NCI-H82 treated with DMSO at 0.1 percent for 48 hours (cell line): ENCODE measurements around the gene SAMD4B.

Experiments used
- DNase-seq: peaks from one replicate; lab custom pipeline; 2025; ENCODE audit not compliant: unreplicated experiment; lab: John Stamatoyannopoulos, UW

Gene SAMD4B

DNA sequence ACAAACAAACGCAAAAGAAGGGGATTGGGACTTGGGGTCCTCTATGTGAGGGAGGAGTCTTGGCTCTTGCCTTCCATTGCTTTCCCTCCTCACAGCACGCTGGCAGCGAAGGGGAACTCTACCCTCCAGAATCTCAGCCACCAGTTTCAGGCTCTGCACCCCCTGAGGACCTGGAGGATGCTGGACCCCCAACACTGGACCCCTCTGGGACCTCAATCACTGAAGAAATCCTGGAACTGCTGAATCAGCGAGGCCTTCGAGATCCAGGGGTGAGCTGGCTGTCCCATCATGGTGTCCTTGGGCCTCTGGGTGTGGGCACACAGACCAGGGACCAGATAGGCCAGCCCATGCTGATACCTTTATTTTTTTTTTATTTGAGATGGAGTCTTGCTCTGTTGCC is 79.8 kb downstream of the SAMD4B start:
- DNase-seq: no peak

DNA sequence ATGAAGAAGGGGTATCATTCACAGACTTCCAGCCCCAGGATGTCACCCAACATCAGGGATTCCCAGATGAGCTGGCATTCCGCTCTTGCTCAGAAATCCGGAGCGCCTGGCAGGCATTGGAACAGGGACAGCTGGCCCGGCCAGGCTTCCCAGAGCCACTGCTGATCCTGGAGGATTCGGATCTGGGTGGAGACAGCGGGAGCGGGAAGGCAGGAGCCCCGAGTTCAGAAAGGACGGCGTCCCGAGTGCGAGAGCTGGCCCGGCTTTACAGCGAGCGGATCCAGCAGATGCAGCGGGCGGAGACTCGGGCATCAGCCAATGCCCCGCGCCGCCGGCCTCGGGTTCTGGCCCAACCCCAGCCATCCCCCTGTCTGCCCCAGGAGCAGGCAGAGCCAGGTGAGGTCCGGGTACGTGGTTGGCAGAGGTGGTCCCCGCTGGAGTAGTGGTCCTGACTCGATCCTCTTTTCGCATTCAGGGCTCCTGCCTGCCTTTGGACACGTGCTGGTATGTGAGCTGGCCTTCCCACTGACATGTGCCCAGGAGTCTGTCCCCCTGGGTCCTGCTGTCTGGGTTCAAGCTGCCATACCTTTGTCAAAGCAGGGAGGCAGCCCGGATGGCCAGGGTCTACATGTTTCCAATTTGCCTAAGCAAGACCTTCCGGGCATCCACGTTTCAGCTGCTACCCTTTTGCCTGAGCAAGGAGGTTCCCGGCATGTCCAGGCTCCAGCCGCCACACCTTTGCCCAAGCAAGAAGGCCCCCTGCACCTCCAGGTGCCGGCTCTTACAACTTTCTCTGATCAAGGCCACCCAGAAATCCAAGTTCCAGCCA is 81.3 kb downstream of the SAMD4B start:
- no peak for DNase-seq

DNA sequence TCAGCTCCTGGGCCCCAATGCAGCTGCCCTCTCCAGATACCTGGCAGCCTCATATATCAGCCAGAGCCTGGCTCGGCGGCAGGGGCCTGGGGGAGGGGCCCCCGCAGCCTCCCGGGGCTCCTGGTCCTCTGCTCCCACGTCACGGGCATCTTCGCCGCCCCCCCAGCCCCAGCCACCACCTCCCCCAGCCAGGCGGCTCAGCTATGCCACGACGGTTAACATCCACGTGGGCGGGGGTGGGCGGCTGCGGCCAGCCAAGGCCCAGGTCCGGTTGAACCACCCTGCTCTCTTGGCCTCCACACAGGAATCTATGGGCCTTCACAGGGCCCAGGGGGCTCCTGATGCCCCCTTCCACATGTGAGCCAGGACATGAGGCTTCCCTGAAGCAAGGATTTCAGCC is 82.7 kb downstream of the SAMD4B start:
- DNase-seq: no peak

DNA sequence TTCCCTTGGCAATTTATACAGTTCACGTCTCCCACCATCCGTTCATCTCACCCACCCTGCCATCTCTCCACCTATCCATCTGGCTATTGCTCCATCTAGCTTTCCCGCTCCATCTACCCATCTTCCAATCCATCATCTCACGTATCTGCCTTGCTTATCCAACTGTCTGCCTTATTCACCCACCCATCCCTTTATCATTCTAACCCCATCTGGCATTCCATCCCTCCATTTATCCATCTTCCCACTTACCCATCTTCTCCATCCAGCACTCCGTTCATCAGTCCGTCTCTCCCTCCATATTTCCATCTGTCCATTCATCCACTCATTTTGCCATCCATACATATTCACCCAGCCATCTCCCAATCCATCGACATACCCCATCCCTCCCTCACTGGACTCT is 83.5 kb downstream of the SAMD4B start:
- no peak for DNase-seq

DNA sequence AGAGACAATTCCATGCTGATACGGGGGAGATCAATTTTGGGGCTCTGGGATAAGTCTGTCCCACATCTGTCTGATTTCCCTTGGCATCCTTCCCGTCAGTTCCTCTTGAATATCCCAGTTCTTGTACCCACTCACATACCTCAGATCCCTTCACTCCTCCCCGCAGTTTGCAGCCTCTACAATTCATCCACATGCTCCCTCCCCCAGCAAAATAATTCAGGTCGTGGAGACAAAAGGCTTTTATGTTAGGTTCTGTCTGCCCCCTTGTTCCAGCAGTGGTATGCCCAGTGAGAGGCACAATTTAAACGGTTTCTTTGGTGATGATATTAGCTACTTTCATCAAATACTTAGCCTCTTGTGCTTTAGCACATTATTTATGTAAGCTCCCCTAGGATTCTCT is 83.9 kb downstream of the SAMD4B start:
- no peak for DNase-seq

DNA sequence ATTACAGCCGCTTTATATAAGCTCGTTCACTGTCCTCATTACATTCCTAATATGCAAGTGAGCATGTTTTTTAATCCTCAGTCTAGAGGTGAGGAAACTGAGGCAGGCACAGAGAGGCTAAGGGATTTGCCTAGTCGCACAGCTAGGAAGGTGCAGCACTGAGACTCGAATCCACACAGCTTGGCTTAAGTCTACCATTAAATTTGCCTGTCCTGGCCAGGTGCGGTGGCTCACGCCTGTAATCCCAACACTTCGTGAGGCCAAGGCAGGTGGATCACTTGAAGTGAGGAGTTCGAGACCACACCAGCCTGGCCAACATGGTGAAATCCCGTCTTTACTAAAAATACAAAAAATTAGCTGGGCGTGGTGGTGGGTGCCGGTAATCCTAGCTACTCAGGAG is 85.5 kb downstream of the SAMD4B start:
- no peak for DNase-seq

DNA sequence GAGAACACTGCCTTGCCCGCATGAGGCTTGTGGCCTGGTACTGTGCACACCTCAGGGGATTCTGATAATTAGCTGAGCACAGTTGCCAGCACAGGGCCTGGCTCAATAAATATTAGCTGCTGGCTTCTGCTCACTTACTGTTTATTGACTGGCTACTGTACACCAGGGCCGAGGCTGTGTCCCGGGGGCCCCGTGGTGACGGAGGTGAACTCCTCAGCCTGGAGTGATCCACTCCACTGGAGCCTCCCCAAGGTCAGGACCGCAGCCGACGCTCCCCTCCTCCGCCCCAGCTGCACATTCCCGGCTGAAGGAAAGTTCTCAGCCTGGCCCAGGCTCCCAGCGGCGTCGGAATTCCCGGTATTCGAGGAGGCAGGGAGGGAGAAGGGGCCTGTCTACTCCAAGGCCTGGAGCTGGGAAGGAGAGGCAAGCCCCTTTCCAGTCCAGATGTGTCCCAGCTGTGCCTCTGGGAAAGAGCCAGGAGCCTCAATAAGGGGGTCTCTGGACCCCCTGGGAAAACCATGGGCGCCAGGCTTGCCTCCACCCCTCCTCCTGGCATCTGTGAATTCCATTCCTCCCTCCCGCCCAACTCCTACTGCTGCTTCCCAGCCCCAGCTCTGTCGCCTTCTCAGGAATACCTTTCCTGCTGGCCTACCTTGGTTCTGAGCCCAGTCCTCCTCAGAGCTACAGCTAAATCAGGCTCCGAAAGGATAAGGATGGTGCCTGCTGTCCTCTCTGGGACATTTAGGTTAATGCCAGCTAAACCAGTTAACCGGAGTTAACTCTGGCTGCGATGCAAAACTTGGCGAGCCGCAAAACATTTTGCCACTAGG is 86.3 kb downstream of the SAMD4B start:
- DNase-seq: no peak

DNA sequence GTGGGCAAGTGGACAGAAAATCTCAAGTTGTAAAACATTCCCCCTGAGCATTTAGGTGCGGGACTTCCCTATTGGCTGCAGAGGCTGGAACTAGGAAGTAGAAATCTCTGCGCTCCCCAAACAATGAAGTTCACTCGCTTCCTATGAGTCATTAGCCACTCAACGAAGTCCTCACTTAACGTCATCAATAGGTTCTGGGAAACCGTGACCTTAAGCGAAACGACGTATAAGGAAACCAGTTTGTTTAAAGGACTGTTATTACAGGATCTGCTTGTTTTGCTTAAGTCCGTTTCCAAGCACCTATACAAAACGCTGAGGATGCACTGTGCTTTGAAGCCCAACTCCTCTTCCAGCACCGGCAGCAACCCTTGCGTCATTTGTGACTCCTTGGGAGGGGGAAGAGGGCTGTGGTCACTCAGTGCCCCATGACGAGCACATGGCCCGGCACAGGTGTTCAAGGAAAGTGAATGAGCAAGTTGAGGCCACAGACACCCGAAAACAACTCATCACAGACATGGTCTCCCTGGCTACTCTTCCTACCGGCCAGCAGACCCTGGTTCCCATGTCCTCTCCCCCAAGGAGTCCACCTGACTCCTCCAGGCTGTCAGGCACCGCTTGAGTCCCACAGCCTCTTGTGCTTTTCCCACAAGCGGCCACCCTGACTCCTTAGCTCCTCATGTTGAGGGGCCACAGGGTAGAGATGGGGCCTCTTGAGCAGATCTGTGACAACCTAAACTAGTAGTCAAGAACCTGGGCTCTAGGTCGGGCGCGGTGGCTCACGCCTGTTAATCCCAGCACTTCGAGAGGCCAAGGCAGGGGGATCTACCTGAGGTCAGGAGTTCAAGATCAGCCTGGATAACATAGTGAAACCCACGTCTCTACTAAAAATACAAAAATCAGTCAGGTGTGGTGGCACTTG is 88.7 kb downstream of the SAMD4B start:
- no peak for DNase-seq

DNA sequence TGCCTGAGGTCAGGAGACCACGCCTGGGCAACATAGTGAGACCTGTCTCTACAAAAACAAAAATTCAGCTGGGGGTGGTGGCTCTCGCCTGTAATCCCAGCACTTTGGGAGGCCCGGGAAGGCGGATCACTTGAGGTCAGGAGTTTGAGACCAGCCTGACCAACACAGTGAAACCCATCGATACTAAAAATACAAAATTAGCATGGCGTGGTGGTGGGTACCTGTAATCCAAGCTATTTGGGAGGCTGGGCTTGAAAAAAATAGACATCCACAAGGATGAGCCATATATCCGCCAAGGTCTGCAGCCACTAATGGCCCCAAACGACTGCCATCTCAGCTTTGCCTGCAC is 90.4 kb downstream of the SAMD4B start:
- no peak for DNase-seq

DNA sequence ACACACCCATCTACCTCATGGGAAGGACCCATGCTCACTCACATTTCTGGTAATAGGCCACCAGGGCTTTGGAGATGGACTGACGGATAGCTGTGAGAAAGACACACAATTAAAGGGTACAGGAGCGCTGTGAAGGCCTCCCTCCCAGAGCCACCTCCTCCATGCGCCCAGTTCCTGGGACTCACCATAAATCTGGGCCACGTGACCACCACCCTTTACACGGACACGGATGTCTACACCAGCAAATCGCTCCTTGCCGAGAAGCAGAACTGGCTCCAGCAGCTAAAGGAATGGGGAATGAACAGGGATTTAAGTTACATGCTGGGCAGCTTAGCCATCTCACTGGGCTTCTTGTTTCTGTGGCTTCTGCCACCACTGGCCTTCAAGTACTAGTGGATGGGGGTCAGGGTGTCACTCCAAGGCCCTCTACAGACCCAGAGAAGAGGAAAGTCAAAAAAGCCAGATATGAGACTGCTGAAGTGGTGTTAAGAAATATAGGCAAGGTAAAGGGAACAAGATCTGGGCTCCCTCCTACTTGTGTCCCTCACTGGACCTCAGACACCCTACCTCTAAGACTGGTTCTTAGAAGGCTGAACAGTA is 91.4 kb downstream of the SAMD4B start:
- no peak for DNase-seq

DNA sequence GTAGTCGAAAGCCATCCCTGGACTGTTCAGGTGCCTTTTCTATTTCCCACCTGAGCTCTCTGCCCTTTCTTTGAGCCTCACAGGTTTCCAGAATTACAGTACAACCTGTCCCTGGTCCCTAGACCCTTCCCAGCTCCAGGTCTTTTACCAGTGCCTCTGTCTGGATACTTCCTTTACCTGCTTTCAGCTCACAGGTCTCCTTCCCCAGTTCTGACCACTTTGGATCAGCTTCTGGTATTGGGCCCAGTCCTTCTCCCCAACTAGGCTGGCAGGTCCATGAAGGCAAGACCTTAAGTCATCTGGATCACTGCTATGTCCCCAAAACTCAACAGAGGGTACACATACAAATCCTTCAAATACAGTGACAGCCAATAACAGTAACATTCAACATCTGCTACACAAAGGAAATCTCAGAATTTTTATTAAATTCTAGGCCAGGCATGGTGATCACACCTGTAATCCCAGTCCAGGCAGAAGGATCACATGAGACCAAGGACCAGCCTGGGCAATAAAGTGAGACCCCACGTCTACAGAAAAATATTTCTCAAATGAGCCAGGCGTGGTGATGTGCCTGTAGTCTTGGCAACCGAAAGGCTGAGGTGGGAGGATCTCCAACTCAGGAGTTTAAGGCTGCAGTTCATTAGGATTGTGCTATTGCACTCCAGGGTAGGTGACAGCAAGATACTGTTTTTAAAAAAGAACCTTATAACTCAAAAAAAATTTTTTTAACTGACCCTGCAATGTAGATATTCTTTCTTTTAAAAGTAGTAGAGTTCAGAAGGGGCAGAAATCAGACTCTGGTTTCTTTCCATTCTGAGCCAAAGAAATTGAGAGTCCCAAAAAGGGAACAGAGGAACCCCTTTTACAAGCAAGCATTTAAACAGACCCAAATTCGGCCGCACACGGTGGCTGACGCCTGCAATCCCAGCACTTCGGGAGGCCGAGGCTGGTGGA is 92.2 kb downstream of the SAMD4B start:
- DNase-seq: no peak
